Measurements from ENCODE around the gene SLC24A3.

SLC24A3 gene

DNA sequence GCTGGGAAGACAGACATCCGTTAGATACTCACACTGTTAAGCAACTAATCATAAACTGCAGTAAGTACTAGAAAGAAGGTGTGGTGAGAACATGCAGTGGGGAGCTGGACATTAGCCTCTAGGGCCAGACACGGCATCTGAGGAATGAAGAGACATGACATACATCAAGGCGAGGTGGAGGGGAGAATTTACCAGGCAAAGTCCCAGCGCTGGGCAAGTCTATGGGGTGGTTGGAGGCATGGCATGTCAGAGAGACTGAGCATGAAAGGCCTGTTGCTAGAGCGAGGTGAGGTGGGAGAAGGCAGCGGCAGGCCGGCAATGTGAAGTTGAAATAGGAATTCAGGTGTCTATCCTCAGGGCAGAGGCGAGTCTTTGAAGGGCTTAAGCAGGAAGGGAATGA is 31.8 kb downstream of the SLC24A3 start:
- no peak for DNase-seq

DNA sequence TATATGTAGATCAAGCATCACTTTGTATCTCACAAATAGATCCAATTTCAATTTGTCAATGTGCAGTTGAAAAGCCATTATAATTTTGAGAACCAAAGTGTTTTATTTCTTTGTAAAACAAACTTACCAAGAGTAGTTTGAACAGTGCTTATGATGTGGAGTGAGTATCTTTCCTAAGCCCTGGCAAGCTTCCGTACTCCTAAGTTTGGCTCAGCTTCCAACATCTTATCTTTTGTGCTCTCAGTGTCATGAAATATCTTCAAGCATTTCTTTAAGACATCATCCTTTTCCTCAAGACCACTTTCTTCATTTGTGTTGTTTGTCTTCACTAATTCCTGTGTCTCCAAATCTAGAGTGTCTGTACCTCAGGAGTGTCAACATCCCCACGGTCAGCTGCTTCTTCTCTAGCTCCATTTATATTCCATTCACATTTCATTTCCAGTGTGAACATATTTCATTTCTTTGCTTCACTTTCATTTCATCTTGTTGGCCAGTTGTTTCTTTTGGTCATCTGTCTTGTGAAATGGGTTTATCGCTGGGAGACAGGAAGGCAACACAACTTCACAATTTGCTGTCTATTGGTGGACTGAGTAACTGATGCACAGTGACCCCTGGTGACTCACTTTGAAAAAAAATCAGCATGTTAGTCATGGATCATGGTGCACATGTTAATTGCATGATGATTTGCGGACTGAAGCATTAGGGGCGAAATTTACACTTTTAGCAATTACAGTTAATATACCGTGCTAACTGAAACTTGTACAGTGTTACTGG is 36.9 kb downstream of the SLC24A3 start:
- no peak for DNase-seq

DNA sequence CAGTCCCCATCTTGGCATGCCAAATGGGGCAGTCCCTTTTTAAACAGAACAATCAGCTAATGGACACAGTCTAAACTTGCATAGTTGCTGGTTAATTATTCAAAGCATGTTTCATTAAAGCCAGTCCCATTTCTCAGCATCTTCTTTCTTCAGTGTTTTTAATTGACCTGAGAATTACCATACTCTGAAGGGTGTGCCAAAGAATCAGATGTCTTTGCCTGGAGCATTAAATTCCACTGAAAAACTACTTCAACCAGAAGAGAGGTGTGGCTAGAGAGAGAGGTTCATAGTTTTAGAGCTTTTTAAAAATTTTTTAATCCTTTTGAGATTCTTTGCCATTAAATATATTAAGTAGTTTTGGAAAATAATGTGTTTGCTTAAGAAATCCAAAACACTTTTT is 37.9 kb downstream of the SLC24A3 start:
- DNase-seq: no peak

- no peak for DNase-seq
These were observed 39.1 kb downstream of the SLC24A3 start for GRCh38 chr20:19251506-19251905.

- no peak for DNase-seq
These were observed 39.5 kb downstream of the SLC24A3 start for GRCh38 chr20:19251958-19252357.

DNA sequence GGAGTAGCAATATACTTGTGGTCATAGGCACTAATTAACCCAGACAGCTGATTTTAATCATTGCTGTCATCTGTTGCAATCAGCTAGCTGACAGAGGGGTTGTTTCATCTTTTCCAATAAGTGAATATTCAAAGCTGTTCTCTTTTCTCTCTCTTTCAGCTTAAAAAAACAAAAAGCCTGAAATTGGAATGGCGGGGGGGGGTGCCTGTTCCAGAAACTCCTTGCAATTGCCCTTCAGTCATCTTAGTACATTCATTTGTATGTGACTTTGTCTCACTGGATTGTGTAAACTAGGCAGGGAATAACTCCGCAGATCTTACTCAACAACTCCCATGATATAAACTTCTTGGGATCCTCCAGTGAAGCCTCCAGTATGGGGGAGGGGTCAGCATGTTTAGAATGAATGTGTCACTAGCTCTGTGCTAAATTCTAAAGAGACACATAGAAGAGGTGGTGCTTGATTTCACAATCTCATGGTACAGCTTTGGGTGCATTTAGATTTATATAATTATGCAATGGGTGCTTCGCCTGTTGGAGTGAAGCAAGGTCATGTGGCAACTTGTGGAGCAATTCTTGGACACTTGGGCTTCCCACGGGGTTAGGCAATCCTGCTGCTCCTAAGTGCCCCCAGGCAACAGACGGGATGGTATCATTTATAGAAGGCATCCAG is 40.1 kb downstream of the SLC24A3 start:
- DNase-seq: no peak

- no peak for DNase-seq
These were observed 40.9 kb downstream of the SLC24A3 start for GRCh38 chr20:19253316-19253715.

DNA sequence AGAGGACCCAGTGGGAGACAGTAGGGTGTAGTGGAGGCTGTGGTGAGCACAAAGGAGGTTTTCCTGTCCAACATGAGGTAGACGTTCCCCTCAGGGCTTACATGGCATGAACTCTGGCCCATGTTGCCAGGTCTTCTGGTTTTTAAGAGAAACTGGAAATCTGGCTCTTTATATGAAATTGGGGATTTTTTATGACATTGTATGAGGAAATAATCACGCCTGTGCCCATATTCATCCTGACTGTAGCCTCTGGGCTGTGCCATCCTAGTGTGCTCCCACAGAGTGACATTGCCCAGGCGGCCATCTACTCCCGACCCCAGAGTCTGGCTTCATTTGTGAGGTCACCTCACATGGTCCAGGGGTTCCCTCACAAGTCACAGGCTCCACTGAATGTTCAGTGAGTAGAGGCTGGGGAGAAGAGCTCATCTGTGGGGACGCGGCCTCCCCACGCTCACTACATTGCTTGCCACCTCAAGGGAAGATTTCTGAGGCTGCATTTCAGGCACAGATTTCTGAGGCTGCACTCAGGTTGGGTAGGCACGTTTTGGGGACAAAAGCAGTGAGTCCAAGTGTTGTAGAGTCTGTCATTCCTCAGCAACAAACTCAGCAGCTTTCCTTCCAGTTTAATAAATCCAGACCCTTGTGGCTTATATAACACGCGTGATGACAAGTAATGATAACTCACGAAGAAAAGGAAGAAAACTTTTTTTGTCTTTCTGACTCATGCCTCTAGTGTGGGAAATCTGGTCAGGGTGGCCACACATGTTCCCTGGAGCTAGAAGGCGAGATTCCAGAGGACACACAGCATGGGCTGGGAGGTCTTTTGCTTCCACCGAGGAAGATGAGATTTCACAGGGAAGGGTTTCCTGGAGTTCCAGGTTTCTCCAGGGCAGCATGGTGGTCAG is 41.7 kb downstream of the SLC24A3 start:
- DNase-seq: no peak

GRCh38 chr20:19254956-19255355 is 42.5 kb downstream of the SLC24A3 start:
- no peak for DNase-seq

DNA sequence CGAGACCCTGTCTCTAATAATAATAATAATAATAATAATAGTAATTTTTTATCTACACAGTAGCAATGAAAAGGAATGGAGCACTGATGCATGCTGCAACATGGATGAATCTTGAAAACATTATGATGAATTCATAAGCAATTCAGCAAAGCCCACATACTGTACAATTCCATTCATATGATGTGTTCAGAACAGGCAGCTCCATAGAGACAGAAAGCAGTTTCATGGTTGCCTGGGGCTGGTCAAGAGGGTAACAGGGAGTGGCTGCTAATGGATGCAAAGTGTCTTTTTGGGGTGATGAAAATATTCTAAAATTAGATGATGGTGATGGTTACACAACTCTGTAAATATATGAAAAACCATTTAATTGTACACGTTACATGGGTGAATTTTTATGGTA is 43.6 kb downstream of the SLC24A3 start:
- DNase-seq: no peak

GRCh38 chr20:19256906-19257595 is 44.6 kb downstream of the SLC24A3 start:
- DNase-seq: no peak

DNA sequence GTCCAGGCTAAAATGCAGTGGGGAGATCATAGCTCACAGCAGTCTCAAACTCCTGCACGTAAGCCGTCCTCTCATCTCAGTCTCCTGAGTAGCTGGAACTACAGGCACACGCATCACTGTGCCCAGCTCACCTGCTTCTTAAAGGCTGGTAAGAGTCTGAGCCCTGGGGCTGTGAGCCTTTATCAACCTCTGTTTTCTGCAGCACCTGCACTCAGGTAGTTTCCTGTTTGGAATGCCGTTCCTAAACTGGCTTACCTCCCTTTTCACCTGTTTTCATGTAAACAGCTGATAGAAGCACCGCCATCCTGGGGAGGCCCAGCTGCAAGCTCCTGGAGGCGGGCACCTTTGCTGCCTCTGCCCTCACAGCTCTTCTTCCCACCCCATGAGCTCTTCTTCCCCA is 45.4 kb downstream of the SLC24A3 start:
- no peak for DNase-seq

- DNase-seq: no peak
These were observed 46.7 kb downstream of the SLC24A3 start for GRCh38 chr20:19259141-19259591.

GRCh38 chr20:19260412-19261090 is 48.1 kb downstream of the SLC24A3 start:
- no peak for DNase-seq

- DNase-seq: no peak
These were observed 51.7 kb downstream of the SLC24A3 start for GRCh38 chr20:19264191-19264590.

DNA sequence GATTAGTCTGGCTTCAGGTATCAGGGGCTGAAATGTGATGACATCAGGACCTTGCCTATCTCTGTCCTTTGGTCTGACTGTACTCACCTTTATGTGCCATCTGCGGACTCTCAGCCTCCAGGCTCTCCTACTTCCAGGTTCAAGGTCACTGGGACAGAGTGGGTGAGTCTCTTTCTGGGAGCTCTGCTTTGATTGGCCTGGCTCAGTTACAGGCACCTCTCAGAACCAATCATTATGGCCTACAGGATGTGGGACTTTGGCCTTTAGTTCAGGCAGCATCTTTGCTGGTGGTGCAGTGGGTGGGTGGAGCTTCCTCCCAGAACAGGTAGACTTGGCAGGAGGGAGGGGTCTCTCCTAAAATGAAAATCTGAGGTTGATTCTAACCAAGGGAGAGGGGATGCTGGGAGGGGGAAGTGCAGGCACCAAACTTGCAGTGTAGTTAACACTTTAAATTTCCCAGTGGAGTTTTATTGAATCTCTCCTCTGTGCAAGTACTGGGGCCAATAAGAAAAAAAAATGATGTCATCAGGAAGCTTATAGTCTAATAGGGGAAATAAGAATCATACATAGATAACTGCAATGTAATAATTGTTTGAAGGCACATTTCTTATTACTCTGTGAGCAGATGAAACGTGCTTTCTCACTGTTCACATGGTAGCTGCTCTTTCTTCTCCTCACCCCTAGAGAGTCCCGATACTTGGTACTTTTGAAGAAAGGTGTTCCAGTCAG is 53.4 kb downstream of the SLC24A3 start:
- no peak for DNase-seq

GRCh38 chr20:19268426-19268825 is 56.0 kb downstream of the SLC24A3 start:
- no peak for DNase-seq

- no peak for DNase-seq
These were observed 57.4 kb downstream of the SLC24A3 start for GRCh38 chr20:19269737-19270340.

DNA sequence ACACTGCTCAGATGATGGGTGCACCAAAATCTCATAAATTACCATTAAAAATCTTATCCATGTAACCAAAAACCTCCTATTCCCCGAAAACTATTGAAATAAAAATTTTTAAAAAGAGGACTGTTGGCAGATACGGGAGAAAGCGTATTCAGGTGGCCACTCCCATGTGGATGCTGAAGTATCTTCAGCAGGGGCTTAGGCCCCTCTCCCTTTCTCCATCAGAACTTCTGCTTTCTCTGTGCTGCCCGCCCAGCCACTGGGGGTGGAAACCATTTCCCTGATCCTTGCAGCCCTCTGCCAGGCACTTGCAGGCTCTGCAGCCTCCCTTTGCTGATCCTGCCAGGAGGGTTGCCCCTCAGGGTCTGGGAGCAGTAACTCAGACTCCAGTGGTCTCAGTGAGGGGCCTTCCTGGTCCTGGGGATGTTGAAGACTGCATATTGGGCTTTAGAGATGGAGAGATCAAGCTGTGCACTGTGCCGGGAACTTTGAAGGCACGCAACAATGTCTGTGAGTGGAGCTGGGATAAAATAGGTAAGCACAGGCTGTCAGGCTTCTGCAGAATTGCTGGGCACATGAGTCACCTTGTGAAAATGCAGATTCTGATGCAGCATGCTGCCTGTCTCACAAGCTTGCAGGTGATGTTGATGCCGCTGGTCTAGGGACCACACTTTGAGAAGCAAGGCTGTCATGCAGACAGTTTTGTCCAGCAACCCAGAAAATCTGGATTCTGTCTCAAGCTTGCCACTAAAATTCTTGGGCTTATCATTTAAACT is 59.6 kb downstream of the SLC24A3 start:
- DNase-seq: no peak

DNA sequence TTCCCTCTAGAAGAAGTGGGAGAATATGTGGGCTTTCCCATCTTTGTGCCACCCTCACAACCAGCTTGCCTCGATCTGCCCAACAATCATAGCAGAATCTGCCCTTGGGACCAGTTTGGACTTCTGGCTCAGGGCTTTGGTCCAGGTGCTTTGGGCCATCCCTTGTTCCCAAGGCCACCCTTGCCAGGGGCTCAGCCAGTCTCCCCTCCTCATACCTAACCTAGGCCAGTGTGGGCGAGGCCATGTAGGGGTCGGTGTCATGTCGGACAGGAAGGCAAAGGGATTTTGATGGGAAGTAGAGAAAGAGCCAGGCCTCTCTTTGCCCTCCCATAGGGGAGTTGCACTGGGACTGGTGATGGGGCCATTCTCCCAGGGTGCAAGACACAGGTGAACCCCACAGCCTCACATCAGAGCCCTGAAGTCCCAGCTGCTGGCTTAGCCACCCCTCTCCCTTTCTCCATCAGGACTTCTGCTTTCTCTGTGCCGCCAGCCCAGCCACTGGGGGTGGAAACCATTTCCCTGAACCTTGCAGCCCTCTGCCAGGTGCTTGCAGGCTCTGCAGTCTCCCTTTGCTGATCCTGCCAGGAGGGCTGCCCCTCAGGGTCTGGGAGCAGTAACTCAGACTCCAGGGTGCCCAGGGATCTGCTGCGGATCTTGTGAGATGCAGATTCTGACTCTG is 60.7 kb downstream of the SLC24A3 start:
- DNase-seq: no peak
